ENCODE results near the gene R3HDM1.

DNA sequence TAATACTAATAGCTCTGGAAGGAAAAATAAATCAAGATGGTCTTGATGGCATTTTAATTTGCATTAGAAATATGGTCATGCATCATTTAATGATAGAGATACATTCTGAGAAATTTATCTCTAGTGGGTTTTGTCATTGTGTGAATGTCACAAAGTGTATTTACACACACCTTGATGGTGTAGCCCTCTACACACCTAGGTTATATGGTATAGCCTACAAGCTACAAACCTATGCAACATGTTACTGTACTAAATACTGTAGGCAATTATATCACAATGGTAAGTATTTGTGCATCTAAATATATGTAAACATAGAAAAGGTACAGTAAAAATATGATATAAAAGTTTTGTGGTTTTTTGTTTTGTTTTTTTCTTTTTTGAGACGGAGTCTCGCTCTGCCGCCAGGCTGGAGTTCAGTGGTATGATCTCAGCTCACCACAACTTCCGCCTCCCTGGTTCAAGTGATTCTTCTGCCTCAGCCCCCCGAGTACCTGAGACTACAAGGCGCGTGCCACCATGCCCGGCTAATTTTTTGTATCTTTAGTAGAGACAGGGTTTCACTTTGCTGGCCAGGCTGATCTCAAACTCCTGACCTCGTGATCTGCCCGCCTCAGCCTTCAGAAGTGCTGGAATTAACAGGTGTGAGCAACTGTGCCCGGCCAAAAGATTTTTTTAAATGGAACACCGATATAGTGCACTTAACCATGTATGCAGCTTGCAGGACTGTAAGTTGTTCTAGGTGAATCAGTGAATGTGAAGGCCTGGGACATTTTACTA, 126.7 kb downstream of the R3HDM1 start:
- no peak for TF ChIP-seq CTCF (IDR thresholded peaks at IDR 0.05)
- no peak for TF ChIP-seq POLR2A (IDR thresholded peaks at IDR 0.05)
- TF ChIP-seq POLR2AphosphoS5 (IDR thresholded peaks at IDR 0.05), result no peak
